Measurements from ENCODE around the gene LUC7L. TPM values are rescaled to one million over a fixed set of nuclear protein-coding genes. Genes with fewer than 3 reads are reported as not detected.

Gene LUC7L
- total and polyA plus RNA-seq, 2 of the 8 experiments (the other 6 are each of a cell fraction or from before 2014, with no cell fraction given): 49.7 to 129 TPM

- H3K4me3 ChIP-seq (ENCODE audit: extremely low read depth in 1 of 4, insufficient read depth in 2 of 4, low read depth in 3 of 4, low read length in 4 of 4): no peak within 1 kb of the TSS
- H3K36me3 ChIP-seq (ENCODE audit: control insufficient read depth in 2 of 4, insufficient read depth in 4 of 4, low read length in 3 of 4): no peaks in the 10 kb centered on the region
- ChIA-PET POLR2A (ENCODE audit: partially characterized antibody) (interaction anchor here (0.5 kb wide), 1 partner anchor 82 kb away, joined by 3 read pairs; the partner anchor contains the start of gene FAM234A), CTCF (ENCODE audit: partially characterized antibody) (interaction anchor here (1.3 to 3.1 kb wide), 2 partner anchors 11 to 35 kb away, joined by 4 to 18 read pairs; no protein-coding TSS in a partner anchor)
- H3K23me2 ChIP-seq (ENCODE audit: low read depth, low read length): peaks cover 7% of the 10 kb centered on the region; the same call in 1 of the 2 replicates
- peaks cover 2 to 38% (median 29%) of the 10 kb centered on the region in 4 experiments for H3K27me3 ChIP-seq (replicated peaks in 1 of 4; ENCODE audit: control insufficient read depth in 3 of 4, extremely low read depth in 1 of 4, insufficient read depth in 3 of 4, low read length in 3 of 4)
- DNase-seq (ENCODE audit: low read depth in 1 of 2, low spot score in 2 of 2) (no peak), FAIRE-seq (no peak)
- H3K9me3 ChIP-seq (ENCODE audit: insufficient read depth in 2 of 2, low read depth in 1 of 2, low read length in 1 of 2): no peaks in the 10 kb centered on the region
- H4K8ac ChIP-seq (ENCODE audit: extremely low read depth, insufficient read depth, low read length): no peak within 1 kb of the TSS; the same call in 1 of the 2 replicates
- no peak within 1 kb of the TSS for H3K56ac ChIP-seq (replicated peaks; ENCODE audit: insufficient read length, low read depth, low read length)
- H2BK15ac ChIP-seq (ENCODE audit: low read length): no peak within 1 kb of the TSS
- no peaks in the 10 kb centered on the region for H3K79me2 ChIP-seq (ENCODE audit: control insufficient read depth in 1 of 2, insufficient read depth in 2 of 2, low read length in 2 of 2)
- no peak within 1 kb of the TSS for H3K9ac ChIP-seq (replicated peaks in 1 of 4; ENCODE audit: extremely low read depth in 1 of 4, low read depth in 3 of 4, low read length in 3 of 4)
- no peak within 1 kb of the TSS for H3K18ac ChIP-seq (ENCODE audit: extremely low read depth, low read length)
- no peak within 1 kb of the TSS for H4K91ac ChIP-seq (replicated peaks; ENCODE audit: insufficient read length, low read length)
- H2BK20ac ChIP-seq (ENCODE audit: low read length): no peak within 1 kb of the TSS
- H3K4me1 ChIP-seq (replicated peaks in 1 of 4; ENCODE audit: control insufficient read depth in 3 of 4, insufficient read depth in 4 of 4, low read length in 3 of 4): peaks cover 0 to 2% (median 0%) of the 10 kb centered on the region in 4 experiments; a peak in 2 of 7 replicates
- H3K79me1 ChIP-seq (ENCODE audit: low read depth, low read length): no peaks in the 10 kb centered on the region
- no peaks in the 10 kb centered on the region for H4K20me1 ChIP-seq (replicated peaks in 1 of 2; ENCODE audit: control insufficient read depth in 1 of 2, insufficient read depth in 2 of 2, low read length in 2 of 2)
- no peak within 1 kb of the TSS for H3K14ac ChIP-seq (ENCODE audit: insufficient read length)
- H2BK120ac ChIP-seq (replicated peaks; ENCODE audit: low read depth, low read length): no peak within 1 kb of the TSS
- WGBS, 2 experiments (ENCODE audit: extremely low coverage in 1 of 2, insufficient coverage in 1 of 2, insufficient read length in 1 of 2, insufficient replicate concordance in 2 of 2, low coverage in 1 of 2, low lambda C conversion rate in 2 of 2, missing lambda C conversion rate in 1 of 2): 89% methylated on average over 15 of the region's 17 CpGs; no CpG with 5 or more reads in 1 of the 2 experiments
- no peak within 1 kb of the TSS for H2BK5ac ChIP-seq (ENCODE audit: low read depth, low read length)
- H3K4ac ChIP-seq (replicated peaks; ENCODE audit: insufficient read length, low read depth, low read length): no peak within 1 kb of the TSS
- H4K5ac ChIP-seq (ENCODE audit: insufficient read length, low read depth, low read length): no peak within 1 kb of the TSS
- H3K27ac ChIP-seq (ENCODE audit: low read depth, low read length): no peak within 1 kb of the TSS
- H3K4me2 ChIP-seq (ENCODE audit: insufficient read depth in 1 of 2, low read depth in 2 of 2, low read length in 2 of 2): no peak within 1 kb of the TSS
- H2BK12ac ChIP-seq (ENCODE audit: low read depth, low read length): no peak within 1 kb of the TSS
- H2AFZ ChIP-seq (ENCODE audit: low read length): no peak within 1 kb of the TSS
- TF ChIP-seq CBX5 (IDR thresholded peaks at IDR 0.05; ENCODE audit: low read depth, low read length): no peak
- TF ChIP-seq ZNF274 (IDR thresholded peaks at IDR 0.05; ENCODE audit: borderline replicate concordance, extremely low read depth, low read length): no peak
- no peak within 1 kb of the TSS for H3K23ac ChIP-seq (ENCODE audit: insufficient read length)
- no peak within 1 kb of the TSS for H2AK5ac ChIP-seq (ENCODE audit: low read depth, low read length)
Observed at GRCh38 chr16:152141-153128, 76.8 kb downstream of the LUC7L start, which contains the start of gene HBZ. HBZ (plus strand) TSS chr16:152644; CDS start chr16:152910, 266 bp downstream.
